ENCODE data around the gene JARID2.

DNA sequence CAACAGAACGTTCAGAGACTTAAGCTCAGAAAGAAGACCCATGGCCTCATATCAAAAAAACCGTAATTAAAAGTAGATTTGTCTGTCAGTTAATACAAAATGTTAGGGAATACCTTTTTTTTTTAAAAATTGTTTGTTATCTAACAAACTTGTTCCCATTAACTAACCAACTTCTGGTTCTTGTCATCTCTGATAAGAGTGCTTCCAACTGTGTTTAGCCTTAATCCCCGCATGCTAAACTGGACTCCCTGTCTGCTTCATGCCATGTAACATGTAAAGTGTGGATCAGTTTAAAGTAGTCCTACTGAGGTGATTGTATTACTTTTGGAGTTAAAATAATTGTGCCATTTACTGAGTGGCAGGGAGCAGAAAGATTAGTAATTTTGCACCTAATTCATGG lies 6.3 kb downstream of the JARID2 start:
- TF ChIP-seq, protein P1, sequence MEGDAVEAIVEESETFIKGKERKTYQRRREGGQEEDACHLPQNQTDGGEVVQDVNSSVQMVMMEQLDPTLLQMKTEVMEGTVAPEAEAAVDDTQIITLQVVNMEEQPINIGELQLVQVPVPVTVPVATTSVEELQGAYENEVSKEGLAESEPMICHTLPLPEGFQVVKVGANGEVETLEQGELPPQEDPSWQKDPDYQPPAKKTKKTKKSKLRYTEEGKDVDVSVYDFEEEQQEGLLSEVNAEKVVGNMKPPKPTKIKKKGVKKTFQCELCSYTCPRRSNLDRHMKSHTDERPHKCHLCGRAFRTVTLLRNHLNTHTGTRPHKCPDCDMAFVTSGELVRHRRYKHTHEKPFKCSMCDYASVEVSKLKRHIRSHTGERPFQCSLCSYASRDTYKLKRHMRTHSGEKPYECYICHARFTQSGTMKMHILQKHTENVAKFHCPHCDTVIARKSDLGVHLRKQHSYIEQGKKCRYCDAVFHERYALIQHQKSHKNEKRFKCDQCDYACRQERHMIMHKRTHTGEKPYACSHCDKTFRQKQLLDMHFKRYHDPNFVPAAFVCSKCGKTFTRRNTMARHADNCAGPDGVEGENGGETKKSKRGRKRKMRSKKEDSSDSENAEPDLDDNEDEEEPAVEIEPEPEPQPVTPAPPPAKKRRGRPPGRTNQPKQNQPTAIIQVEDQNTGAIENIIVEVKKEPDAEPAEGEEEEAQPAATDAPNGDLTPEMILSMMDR (IDR thresholded peaks at IDR 0.05; ENCODE audit: low read depth, low read length): no peak
- TF ChIP-seq POLR2A (IDR thresholded peaks at IDR 0.05; ENCODE audit: extremely low read depth, insufficient read length): no peak

All from NB4 (cell line).